ENCODE data around the gene AHDC1. TPM values are rescaled to one million over a fixed set of nuclear protein-coding genes. Genes with fewer than 3 reads are reported as not detected.

The AHDC1 gene
- total RNA-seq, 1 donor from 2014 or later: 23.7 TPM

GRCh38 chr1:27509127-27510080 is 94.5 kb downstream of the AHDC1 start:
- Histone ChIP-seq H3K4me3 (no peak overlapping the region), H3K9me3 (no peaks in the 10 kb centered on the region), H3K27ac (no peak overlapping the region), H3K27me3 (ENCODE audit: low read depth) (no peaks in the 10 kb centered on the region), H3K4me1 (peaks cover 20% of the 10 kb centered on the region), H3K36me3 (no peaks in the 10 kb centered on the region)
- DNase-seq (no peak), ATAC-seq (no peak)
- intact Hi-C loops (cut with DNase I): no loop called here
- TF ChIP-seq CTCF (IDR thresholded peaks at IDR 0.05): no peak

- TF ChIP-seq CTCF (IDR thresholded peaks at IDR 0.05): no peak
- intact Hi-C loops (cut with DNase I): no loop called here
- no peaks in the 10 kb centered on the region for H3K9me3 ChIP-seq
- DNase-seq (peak; percentile 12), ATAC-seq (no peak)
- no peak overlapping the region for H3K4me3 ChIP-seq
- H3K36me3 ChIP-seq: no peaks in the 10 kb centered on the region
- no peak overlapping the region for H3K27ac ChIP-seq
- no peaks in the 10 kb centered on the region for H3K27me3 ChIP-seq (ENCODE audit: low read depth)
- peaks cover 22% of the 10 kb centered on the region for H3K4me1 ChIP-seq
Measured at GRCh38 chr1:27507960-27508665, 95.8 kb downstream of the AHDC1 start.

- no peak for TF ChIP-seq CTCF (IDR thresholded peaks at IDR 0.05)
- ATAC-seq (no peak), DNase-seq (peak; percentile 14)
- H3K27me3 ChIP-seq (ENCODE audit: low read depth): no peaks in the 10 kb centered on the region
- intact Hi-C loops (cut with DNase I): no loop called here
- H3K4me3 ChIP-seq: no peak overlapping the region
- no peaks in the 10 kb centered on the region for H3K36me3 ChIP-seq
- H3K9me3 ChIP-seq: no peaks in the 10 kb centered on the region
- peaks cover 22% of the 10 kb centered on the region for H3K4me1 ChIP-seq
- no peak overlapping the region for H3K27ac ChIP-seq
Measured at GRCh38 chr1:27506703-27507102, 97.2 kb downstream of the AHDC1 start.

- Histone ChIP-seq H3K4me1 (peaks cover 22% of the 10 kb centered on the region), H3K27me3 (ENCODE audit: low read depth) (no peaks in the 10 kb centered on the region), H3K4me3 (no peak overlapping the region), H3K27ac (peak overlapping the region; percentile 87), H3K36me3 (no peaks in the 10 kb centered on the region), H3K9me3 (no peaks in the 10 kb centered on the region)
- intact Hi-C loops (cut with DNase I): no loop called here
- ATAC-seq (no peak), DNase-seq (no peak)
- no peak for TF ChIP-seq CTCF (IDR thresholded peaks at IDR 0.05)
Measured at GRCh38 chr1:27505420-27505680, 98.6 kb downstream of the AHDC1 start.

GRCh38 chr1:27504588-27505419 is 99.1 kb downstream of the AHDC1 start:
- peak overlapping the region; percentile 87 for H3K27ac ChIP-seq
- no peaks in the 10 kb centered on the region for H3K36me3 ChIP-seq
- intact Hi-C loops (cut with DNase I): no loop called here
- H3K9me3 ChIP-seq: no peaks in the 10 kb centered on the region
- no peaks in the 10 kb centered on the region for H3K27me3 ChIP-seq (ENCODE audit: low read depth)
- peak; percentile 56 for DNase-seq
- peak; percentile 79 to 83 for ATAC-seq
- H3K4me1 ChIP-seq: peaks cover 22% of the 10 kb centered on the region
- no peak for TF ChIP-seq CTCF (IDR thresholded peaks at IDR 0.05)
- no peak overlapping the region for H3K4me3 ChIP-seq
